Putamen (tissue), 1 donor: ENCODE data around the gene TUT1.
"Not testable (repeated sequence)": the region's sequence is repeated elsewhere in the genome, so short reads cannot be mapped to it uniquely, and the experiment has no call there.

Experiments used
- DNase-seq: peaks from one replicate; pipeline ENCODE4 v3.0.0-alpha.2; 2016; ENCODE audit warnings: low spot score

Gene TUT1

DNA sequence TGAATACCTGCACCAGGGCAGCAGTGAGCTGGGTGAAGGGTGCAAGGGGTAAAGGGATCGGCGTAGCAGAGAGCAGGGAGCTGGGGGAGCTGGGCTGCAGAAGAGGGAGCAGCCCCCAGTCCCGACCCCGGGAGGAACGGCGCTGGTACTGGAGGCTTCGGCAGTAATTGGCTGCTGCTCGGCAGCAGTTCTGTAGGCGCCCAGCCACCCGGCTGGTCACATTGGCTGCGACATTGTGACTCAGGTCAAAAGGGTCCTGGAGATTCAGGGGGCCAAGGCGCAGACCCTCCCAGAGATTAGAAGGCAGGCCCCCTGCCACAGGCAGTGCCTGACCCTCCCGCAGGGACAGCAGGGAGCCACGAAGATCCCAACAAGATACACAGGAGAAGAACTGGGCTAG is 15.5 kb downstream of the TUT1 start:
- no peak for DNase-seq

DNA sequence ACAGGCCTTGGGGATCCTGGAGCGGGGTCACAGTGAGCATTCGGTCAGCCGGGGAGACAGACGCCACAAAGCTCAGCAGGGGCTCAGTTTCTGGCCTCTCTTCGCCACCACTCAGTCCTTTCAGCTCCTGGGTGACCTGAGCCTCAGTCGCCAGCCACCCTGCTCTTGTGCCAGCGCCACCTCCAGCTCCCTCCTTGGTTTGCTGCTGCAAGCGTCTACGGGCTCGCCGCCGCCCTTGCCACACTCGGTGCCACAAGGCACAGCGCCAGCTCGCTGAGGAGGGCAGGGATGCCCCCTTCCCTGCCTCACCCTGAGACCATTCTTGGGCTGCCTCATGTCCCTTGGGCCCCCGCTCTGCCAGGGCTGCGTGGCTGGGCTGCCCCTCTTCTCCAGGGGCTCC is 16.2 kb downstream of the TUT1 start:
- no peak for DNase-seq

DNA sequence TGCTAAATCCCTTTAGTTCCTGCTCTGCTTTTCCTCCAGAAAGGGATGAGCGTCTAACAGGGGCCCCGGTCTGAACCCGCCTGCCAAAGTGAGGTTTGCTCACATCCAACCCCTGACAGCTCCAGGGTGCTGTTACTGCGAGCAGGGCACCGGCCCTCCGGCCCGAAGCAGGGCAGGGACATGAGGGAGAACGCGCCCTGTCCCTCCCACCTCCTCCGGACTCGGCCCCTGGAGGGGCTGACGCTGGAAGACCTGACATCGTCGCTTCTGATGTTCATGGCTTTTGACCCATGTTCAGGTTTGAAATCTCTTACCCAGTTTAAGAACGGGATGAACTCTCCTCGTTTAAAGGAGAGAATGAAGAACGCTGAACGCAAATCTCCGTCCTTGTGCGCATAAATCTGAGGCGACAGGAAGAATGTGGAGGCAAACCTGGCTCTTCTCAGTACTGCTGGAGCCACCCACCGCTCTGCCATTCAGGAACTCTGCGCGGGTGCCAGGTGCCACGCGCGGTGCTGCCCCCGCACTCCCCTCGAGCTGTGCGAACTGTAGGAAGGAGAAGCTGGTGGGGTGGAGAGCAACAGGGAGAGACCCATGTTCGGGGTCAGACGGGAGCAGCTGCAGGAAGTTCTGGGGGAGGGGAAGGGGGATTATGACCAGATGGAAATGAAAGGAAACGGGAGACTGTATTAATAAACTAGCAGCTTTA is 16.8 kb downstream of the TUT1 start:
- DNase-seq = peak; percentile 77

DNA sequence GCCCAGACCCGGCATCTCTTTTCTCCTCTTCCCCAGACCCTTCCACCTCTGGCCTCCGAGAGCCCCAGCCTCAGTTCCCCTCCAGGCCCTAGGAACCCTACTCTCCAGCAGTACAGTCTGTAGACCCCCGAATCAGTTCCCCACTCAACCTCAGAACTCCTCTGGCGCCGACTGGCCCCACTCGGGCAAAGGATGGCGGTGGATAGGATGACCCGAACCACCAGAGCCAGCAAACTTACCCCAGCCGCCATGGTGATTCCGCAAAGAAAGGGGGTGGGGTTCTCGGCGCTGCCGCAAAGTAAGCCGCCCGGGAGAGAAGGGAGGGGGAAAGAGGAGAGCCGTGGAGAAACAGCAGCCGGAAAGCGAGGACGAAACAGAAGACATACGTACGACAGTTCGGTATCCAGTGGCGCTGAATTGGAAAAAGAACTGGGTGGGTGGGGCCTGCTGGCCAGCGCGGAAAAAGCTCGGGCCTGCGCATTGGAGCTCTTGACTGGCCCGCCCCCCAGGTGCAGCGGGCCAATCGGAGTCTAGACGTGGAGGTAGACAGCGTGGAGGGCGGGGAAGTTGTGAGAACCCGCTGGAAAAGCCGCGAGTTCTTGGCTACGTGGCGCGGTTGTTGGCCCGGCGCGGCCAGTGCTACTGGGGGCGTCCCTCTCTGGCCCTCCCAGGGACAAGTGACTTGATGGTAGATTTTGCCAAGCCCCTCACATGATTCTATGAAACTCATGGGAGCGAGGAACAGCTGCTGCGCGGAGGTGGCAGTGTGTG is 17.5 kb downstream of the TUT1 start, which contains the start of gene EEF1G:
Gene EEF1G, minus strand, starts transcription at position 300 of the 771 bp plus-strand sequence. Its CDS starts 49 bp downstream, at position 251.
- peak; percentile 100 for DNase-seq

DNA sequence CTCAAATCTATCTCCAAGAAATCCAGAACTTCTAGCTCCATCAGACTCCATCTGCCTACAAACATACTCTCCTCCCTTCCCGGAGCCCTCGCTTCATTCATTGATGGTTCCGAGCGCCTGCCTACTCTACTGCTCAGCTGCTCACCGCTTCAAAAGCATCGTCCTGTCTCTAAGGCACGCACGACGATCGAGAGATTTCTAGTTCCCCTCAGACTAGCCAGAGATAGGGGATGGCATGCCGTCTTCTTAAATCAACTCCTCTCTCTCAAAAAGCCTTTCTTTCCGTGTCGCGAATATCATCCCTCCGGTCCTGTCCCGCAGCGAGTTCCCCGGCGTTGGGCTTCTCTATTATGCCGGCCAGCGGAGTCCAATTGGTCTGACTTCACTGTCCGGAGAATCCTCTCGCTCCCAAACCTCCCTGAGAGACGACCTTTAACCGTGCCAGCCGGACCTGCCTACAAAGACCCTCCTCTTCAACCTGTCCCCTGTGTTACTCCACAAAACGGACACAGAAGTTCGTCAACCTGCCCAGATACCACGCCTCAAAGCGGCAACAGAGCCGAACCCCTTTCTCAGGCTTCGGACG is 18.2 kb downstream of the TUT1 start:
- no peak for DNase-seq

DNA sequence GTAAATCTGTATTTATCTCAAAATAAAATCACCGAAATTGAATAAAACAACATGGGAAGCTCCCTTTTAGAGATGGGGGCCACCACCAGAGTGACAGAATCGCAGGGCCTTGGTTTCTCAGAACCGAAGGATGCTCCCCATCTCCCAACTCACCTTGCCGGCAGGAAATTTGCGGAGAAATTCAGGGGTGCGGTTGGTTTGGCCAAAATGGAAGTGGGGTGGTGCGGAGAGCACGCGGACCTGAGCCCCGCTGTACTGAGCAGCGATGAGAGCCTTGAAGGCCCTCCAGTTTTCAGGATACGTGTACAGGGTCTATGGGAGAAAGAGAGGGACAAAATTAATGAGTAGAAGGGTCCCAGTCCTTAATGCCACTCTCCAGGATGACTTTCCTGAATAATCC is 18.9 kb downstream of the TUT1 start:
- no peak for DNase-seq

DNA sequence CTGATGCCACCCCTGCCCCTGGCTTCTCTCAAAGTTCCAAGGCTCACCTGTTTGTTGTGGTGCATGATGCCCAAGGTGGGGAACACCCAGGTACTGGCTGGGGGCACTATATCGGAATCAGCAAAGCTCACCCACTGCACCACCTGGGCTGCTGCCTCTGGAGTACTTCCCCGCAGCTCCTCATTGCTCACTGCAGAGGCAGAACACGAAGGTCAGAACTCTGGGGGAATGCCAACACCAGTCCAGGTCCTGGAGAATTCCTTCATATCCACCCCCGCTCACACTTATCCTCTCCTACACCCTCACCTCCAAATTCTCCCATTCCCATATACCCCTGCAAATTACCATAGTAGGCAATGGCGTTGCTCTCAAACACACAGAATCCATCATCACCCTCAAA is 19.8 kb downstream of the TUT1 start:
- not testable (repeated sequence) for DNase-seq

DNA sequence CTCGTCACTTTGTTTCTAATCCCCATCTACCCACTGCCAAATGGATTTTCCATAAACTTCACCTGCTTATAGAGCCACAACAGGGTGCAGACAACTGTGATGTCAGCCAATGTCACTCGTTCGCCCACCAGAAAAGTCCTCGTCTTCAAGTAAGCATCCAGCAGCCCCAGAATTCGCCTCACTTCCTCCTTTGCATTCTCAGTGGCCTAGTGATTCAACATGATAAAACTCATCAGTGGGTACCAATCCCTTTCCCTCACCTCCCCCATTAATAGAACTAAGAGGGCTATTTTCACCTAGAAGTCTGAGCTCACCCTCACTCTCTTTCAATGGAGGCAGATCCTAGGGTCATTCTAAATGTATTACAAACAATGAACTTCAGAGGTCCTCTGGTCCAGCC is 20.4 kb downstream of the TUT1 start:
- DNase-seq = not testable (repeated sequence)

DNA sequence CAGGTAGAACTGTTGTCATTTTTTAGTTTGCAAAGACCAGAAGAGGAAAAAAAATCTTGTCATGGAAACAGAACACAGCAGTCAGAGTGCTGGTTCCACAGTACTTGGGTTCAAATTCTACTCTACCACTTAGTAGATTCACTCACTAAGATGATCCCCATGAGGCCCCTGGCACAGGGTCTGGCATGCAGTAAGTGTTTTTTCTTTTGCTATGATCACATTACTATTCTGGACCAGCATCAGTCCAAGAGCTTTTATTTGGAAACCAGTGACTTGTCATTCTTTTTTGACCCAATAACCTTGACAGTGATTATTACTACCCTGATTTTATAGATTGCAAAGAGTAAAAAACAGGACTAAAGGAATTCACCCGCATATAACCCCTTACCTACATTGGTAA is 21.7 kb downstream of the TUT1 start:
- no peak for DNase-seq

DNA sequence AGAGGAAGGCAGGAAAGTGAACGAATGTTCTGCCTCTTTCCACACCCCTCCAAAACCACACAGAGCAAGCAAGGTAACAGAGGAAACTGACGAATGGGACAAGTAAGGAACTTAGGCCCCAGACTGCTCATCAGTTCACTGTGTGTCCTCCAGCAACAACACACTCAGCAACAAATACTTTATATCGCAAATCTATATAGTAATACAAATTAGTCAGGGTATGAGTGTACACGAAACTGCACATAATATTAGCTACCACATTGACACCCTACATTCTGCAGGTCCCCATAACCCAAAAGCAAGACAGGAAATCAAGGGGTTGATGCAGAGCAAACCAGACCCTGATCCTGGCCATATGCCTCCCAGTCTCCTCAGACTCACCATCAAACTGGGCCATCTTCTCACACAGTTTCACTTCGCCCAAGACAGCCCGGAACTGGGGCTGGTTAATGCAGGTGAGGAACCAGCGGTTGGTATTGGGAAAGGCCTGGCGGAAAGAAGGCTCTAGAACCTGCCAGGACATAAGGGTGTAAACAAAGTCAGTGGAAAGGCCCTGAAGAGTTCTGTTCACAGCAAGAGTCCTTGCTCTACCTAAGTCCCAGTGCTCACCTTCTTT is 24.2 kb downstream of the TUT1 start:
- DNase-seq = no peak

DNA sequence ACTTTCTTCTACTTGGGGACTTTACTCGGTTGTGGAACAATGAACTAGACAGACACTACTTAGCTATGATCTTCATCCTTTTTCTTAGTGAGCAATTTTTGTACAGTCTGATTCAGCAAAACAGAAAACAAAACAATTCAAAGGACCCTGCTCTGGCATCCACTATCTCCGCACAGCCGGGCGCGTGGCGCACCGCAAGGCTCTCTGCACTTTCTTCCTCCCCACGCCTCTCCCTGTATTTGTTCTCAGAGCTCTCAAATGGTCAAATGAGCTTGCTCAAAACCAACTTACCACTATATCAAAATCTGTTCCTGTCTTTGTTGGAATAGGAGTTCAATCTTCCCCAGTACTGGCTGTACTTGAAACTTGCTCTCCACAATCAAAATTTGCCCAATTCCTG is 25.1 kb downstream of the TUT1 start:
- no peak for DNase-seq

DNA sequence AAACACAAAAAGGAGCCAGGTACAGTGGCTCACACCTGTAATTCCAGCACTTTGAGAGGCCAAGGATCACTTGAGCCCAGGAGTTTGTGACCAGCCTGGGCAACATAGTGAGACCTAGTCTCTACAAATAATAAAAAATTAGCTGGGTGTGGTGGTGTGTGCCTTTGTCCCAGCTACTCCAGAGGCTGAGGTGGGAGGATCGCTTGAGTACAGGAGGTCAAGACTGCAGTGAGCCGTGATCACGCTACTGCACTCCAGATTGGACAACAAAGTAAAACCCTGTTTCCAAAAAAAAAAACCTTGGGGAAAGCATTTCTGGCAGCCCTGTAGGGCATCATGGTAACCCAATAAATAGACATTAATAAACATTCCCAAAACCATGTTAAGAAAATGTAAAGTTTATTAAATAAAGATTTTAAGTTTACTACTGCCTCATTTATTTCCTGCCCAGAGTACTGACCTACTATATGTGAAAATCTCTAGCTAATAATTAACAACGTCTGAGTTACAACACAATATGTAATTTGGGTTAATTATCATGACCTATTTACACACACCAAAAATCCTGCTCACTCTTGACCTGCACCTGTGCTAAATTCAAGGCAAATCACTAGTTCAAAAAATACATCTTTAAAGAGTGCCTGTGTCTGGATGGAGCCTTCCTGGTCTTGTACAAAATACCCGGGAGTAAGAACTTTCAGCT is 26.1 kb downstream of the TUT1 start:
- no peak for DNase-seq

DNA sequence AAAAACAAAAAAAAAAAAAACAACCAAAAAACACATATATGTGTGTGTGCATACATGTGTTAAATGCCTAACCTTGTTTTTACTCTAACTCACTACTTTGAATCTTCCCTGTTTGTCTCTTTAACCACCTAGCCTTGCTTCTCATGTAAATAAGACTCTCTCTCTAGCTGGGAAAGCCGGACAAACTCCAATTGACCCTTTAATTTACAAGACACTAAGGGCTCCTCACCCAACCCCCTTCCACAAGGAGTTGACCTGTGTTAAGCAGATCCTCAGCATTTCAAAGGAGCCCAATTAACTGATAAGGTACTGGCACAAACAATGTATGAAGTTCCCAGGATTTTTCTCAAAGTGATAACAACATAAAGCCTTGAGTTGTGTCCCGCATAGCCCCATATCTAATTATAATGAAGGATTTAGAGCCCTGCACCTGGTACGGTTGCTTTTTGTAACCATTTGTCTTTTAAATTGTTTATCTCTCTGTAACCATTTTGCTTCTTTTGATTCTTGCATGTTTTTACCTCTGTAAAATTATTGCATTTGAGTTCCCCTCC is 29.6 kb downstream of the TUT1 start:
- not testable (repeated sequence) for DNase-seq

DNA sequence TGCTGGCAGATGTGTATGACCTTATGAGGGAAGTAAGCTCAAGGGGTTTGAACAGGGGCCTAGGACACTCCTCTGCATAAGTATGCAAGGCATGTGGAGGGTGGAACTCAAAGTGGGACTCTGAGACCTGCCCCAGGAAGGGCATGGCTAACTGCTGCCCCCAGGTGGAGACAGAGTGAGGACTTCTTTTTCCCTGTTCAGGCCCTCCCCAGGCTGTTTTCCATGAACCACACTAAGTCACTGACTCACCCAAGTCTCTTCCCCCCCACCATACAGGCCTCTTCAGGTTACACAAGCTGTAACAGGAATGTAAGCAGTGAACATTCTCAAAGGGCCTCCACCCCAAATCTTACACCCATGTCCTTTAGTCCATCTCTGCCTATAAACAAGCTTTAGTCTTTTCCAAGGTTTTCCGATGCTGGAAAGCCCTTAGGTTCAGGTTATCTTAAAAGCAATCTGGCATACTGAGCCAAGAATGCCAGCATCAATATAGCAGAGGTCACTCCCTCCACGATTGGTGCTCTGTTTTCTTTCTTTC is 30.7 kb downstream of the TUT1 start:
- no peak for DNase-seq

DNA sequence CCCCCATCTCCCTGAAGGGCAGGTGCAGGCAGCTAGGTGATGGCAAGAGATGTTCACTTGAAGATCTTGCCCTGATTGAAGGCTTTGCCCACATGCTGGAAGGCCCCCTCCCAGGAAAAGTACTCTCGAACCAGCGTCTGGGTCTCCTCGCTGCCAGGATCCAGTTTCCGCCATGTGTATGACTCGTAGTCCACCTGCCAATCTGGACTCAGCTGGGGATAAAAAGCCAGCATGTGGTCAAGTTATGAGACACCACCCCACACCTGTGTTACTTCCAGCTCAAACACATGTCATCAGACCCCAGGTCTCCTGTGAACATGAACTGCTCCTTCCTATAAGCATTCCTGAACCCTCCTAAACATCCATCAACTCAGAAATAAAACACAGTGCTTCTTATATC is 31.7 kb downstream of the TUT1 start:
- not testable (repeated sequence) for DNase-seq

DNA sequence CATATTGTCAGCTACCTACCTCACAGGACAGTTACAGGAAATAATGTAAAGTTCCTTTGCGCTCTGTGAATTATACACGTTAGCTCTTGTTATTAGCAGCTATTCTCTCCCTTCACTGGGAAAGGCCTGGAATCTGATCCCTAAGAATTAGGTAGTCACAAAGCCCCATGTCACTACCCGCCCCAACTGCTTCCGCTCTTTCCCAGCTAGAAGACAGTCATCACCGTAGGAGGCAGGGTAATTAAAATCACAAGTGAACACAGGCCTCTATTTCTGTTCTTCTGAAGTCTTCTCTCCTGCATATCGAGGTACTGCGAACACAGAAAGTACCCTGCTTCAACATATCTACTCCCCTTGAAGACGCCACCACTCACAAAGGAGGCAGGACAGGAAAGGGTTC is 32.1 kb downstream of the TUT1 start:
- peak; percentile 78 for DNase-seq

DNA sequence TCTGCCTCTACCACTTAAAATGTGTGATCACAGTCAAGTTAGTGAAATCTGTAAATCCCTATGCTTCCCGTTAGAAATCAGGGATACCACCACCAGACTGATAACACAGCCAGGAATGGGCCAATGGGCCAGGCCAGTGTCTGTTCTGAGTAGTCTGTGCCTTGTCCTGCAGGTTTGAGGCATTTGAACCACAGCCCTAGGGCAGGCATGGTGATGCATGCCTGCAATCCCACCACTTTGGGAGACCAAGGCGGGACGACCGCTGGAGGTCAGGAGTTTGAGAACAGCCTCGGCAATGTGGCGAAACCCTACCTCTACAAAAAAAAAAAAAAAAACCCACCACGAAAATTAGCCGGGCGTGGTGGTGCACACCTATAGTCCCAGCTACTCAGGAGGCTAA is 32.7 kb downstream of the TUT1 start:
- DNase-seq = no peak

DNA sequence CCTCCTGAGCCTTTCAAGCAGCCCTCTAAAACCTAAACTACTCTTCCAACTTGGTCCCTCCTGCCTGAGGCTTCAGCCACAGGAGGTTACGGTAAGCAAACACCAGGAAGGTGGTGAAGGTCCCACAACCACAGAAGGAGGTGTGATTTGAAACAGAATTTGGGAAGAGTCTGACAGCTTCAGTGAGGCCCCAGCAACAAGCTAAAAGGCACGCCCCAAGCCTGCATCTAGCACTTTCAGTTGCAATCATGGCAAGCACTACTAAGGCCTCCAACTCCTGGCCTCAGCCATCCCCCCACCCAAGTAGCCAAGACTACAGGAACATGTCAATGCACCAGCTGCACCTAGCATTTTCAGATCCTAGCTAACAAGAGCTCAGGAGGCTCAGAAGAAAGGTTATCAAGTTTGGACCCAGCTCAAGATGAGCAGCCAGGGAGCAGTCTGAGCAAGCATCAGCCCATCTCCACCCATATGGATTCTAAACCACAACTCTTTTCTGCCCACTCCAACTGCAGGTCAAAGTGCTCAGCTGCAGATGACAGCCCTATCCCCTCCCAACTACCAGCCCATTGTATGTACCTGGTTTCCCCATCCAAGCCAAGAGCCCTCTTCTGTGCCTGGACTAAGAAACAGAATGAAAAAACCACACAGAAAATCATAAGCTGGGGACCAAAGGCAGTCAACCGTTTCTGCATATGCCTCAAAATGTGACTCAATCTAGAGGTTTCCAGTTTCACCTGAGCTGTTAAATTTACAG is 34.3 kb downstream of the TUT1 start:
- DNase-seq = no peak

DNA sequence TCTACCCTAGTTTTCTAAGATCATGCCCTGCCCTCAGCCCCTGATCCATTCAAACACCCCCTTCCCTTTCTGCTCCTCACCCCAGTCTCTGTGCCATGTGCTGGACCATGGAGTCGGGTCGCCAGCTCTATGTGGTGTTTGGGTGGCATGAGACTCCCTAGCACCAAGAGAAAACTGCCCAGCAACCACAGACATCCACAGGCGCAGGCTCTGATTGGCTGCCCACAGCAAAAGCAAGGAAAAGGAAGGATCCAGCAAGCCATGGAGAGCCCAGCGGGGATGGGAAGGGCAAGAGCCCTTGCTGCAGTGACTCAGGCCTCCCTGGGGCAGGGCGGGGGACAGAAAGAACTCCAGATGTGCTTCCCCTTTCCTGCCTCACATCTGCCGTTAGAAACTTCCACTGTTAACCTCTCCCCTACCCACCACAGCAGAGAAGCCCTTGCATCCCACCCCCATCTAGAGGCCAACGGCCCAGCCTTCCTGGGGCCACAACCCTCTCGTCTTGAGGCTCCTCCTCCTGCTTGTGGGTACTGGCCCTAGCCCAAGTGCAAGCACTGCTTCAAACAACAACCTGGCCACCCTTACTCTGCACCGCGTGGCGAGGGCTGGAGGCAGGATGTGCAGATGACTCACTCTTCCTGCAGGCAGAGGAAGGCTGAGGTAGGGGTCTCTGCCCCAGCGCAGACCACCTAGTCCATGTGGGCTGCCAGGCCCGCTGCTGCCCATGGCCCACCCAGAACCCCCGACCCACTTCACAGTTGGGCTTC is 35.0 kb downstream of the TUT1 start:
- DNase-seq = no peak
